Endometrial microvascular endothelial cells (primary cell): ENCODE data around the gene NKIRAS1. TPM values are rescaled to one million over a fixed set of nuclear protein-coding genes. Genes with fewer than 3 reads are reported as not detected.
"Not testable (repeated sequence)": the region's sequence is repeated elsewhere in the genome, so short reads cannot be mapped to it uniquely, and the experiment has no call there.

Experiments used
- in situ Hi-C: cut with HindIII; loops from 2 replicates; pipeline ENCODE4 v1.10.0; 2017; ENCODE audit warnings: low sequenced_read_pairs, low pct_unique_long_range_greater_than_20kb; ENCODE audit errors: inconsistent ontology term
- total RNA-seq: library from RNA; depleted of rRNA; stranded (reverse); fragments of >200 nt; gene quantifications from one replicate; pipeline ENCODE4 v1.2.3, GENCODE V29; 2015; ENCODE audit errors: inconsistent ontology term

NKIRAS1 gene
- total RNA-seq, 1 donor from 2014 or later = 3.9 TPM

- in situ Hi-C loops = no loop called here
Observed at GRCh38 chr3:23942546-23942945, 25.8 kb upstream of the NKIRAS1 start.

GRCh38 chr3:23941440-23941839 lies 24.6 kb upstream of the NKIRAS1 start:
- in situ Hi-C loops = no loop called here

GRCh38 chr3:23940775-23941174 lies 24.0 kb upstream of the NKIRAS1 start:
- in situ Hi-C loops = no loop called here

- in situ Hi-C loops = no loop called here
Observed at GRCh38 chr3:23938688-23939087, 21.9 kb upstream of the NKIRAS1 start.

GRCh38 chr3:23937296-23937695 lies 20.5 kb upstream of the NKIRAS1 start:
- in situ Hi-C loops = no loop called here

- in situ Hi-C loops = no loop called here
Observed at GRCh38 chr3:23934253-23934652, 17.5 kb upstream of the NKIRAS1 start.

- in situ Hi-C loops = no loop called here
Observed at GRCh38 chr3:23932571-23932970, 15.8 kb upstream of the NKIRAS1 start.

GRCh38 chr3:23931597-23931996 lies 14.8 kb upstream of the NKIRAS1 start:
- in situ Hi-C loops = no loop called here

GRCh38 chr3:23928524-23928923 lies 11.7 kb upstream of the NKIRAS1 start:
- in situ Hi-C loops = no loop called here

GRCh38 chr3:23926736-23927135 lies 9.9 kb upstream of the NKIRAS1 start:
- in situ Hi-C loops = no loop called here

- in situ Hi-C loops = no loop called here
Observed at GRCh38 chr3:23926246-23926645, 9.5 kb upstream of the NKIRAS1 start.

GRCh38 chr3:23923786-23924185 lies 7.0 kb upstream of the NKIRAS1 start:
- in situ Hi-C loops = no loop called here

- in situ Hi-C loops = no loop called here
Observed at GRCh38 chr3:23921052-23921511, 4.3 kb upstream of the NKIRAS1 start.

- in situ Hi-C loops = no loop called here
Observed at GRCh38 chr3:23920151-23920655, 3.4 kb upstream of the NKIRAS1 start.

- in situ Hi-C loops = no loop called here
Observed at GRCh38 chr3:23919628-23920027, 2.8 kb upstream of the NKIRAS1 start.

- in situ Hi-C loops = not testable (repeated sequence)
Observed at GRCh38 chr3:23918331-23918730, 1.5 kb upstream of the NKIRAS1 start.

GRCh38 chr3:23917679-23918303 lies 1.0 kb upstream of the NKIRAS1 start:
- in situ Hi-C loops = not testable (repeated sequence)

- in situ Hi-C loops = no loop called here
Observed at GRCh38 chr3:23916152-23916885, 471 bp downstream of the NKIRAS1 start.

- in situ Hi-C loops = no loop called here
Observed at GRCh38 chr3:23915537-23916108, 1.2 kb downstream of the NKIRAS1 start.
